WERI-Rb-1 (cell line): Measurements from ENCODE around the gene ANKRD36C.
"Not testable (repeated sequence)": the region's sequence is repeated elsewhere in the genome, so short reads cannot be mapped to it uniquely, and the experiment has no call there.

Experiments
- DNase-seq: peaks from one replicate; pipeline ENCODE4 v3.0.0-alpha.2; 2020
- H3K27ac ChIP-seq: fragments of 250-450 bp; sonication (Bioruptor Pico); 2 replicates; pipeline ENCODE4 v1.5.1; 2020; ENCODE audit warnings: mild to moderate bottlenecking, moderate library complexity
- H3K27me3 ChIP-seq: fragments of 250-450 bp; sonication (Bioruptor Pico); 2 replicates; pipeline ENCODE4 v1.5.1; 2021; ENCODE audit warnings: mild to moderate bottlenecking, low read depth, moderate library complexity; ENCODE audit not compliant: insufficient read depth, severe bottlenecking
- H3K36me3 ChIP-seq: fragments of 250-450 bp; sonication (Bioruptor Pico); 2 replicates; pipeline ENCODE4 v1.5.1; 2020; ENCODE audit warnings: mild to moderate bottlenecking, moderate library complexity
- H3K4me3 ChIP-seq: 2 replicates; pipeline ENCODE4 v1.5.1; 2011; ENCODE audit warnings: low read depth, mild to moderate bottlenecking, control low read depth, low read length
- H3K9me3 ChIP-seq: fragments of 250-450 bp; sonication (Bioruptor Pico); 2 replicates; pipeline ENCODE4 v1.5.1; 2021; ENCODE audit warnings: mild to moderate bottlenecking, moderate library complexity; ENCODE audit not compliant: severe bottlenecking
- CTCF ChIP-seq: IDR thresholded peaks from 2 replicates; pipeline ENCODE4 v1.5.1; 2011; ENCODE audit warnings: low read depth, mild to moderate bottlenecking, control low read depth, inconsistent platforms, low read length

ANKRD36C gene

DNA sequence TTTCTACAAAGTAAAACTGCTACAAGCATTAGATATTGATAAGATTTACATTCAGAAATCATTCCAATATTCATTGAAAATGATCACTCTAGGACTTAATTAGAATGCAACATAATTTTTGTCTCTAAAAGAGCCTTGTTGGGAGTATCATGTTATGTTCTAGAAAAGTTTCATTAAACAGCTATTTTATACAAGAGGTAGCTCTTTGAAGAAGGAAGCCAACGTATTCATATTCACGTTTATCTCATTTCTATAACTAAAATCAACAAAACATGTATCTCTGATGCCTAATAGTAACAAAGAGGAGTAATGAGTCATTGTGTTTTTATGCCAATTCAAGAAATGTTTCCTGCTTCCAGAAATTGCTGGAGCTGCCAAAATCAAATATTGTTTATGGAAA lies 97.2 kb downstream of the ANKRD36C start:
- H3K27ac ChIP-seq, H3K36me3 ChIP-seq, H3K4me3 ChIP-seq, H3K27me3 ChIP-seq, H3K9me3 ChIP-seq, DNase-seq: not testable (repeated sequence)

GRCh38 chr2:95867929-95868328 lies 123.7 kb downstream of the ANKRD36C start:
- not testable (repeated sequence) for H3K4me3 ChIP-seq, H3K27me3 ChIP-seq, H3K36me3 ChIP-seq, DNase-seq, H3K9me3 ChIP-seq, H3K27ac ChIP-seq

DNA sequence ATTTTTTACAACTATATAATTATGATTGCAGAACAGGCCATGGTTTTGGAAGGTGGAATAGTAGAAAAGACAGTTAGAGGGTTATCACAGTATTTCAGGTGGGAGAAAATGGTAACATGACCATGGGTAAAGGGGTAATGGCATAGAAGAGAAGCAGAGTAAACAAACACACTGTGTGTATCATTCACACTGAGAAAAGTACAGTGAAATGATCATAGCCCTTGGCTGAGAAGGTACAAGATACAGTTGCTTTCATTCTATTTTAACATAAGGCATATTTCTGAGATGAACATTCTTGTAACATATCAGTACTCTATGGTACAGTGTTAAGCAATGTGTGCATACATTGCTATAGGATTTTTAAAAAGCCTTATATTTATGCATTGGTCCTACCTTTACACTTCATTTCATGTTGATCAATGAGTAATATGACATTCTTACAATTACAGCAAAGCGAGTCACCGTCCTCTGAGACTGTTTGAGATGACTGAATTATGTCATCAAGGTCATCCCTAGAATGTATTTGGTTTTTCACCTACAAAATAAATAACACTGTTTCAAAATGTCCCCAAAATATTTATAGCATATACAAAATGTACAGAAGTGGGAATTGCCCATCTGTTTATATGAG lies 124.5 kb downstream of the ANKRD36C start:
- H3K9me3 ChIP-seq, H3K4me3 ChIP-seq, DNase-seq, H3K27ac ChIP-seq, H3K36me3 ChIP-seq, H3K27me3 ChIP-seq: not testable (repeated sequence)

- not testable (repeated sequence) for DNase-seq, H3K27ac ChIP-seq, H3K9me3 ChIP-seq, H3K4me3 ChIP-seq, H3K36me3 ChIP-seq, H3K27me3 ChIP-seq
These were observed 129.5 kb downstream of the ANKRD36C start for GRCh38 chr2:95862121-95862520.

- no peaks in the 10 kb centered on the region for H3K9me3 ChIP-seq
- DNase-seq: no peak
- H3K27me3 ChIP-seq: no peaks in the 10 kb centered on the region
- H3K36me3 ChIP-seq: no peaks in the 10 kb centered on the region
- no peak overlapping the region for H3K27ac ChIP-seq
- no peak overlapping the region for H3K4me3 ChIP-seq
- no peak for TF ChIP-seq CTCF
These were observed 155.5 kb downstream of the ANKRD36C start for GRCh38 chr2:95836151-95836550.

- H3K4me3 ChIP-seq, DNase-seq, H3K9me3 ChIP-seq, H3K36me3 ChIP-seq, H3K27me3 ChIP-seq, H3K27ac ChIP-seq: not testable (repeated sequence)
These were observed 157.3 kb downstream of the ANKRD36C start for GRCh38 chr2:95834077-95835013.

GRCh38 chr2:95824218-95824617 lies 167.4 kb downstream of the ANKRD36C start:
- H3K9me3 ChIP-seq: peaks cover 24% of the 10 kb centered on the region
- H3K27me3 ChIP-seq, H3K4me3 ChIP-seq, H3K36me3 ChIP-seq, DNase-seq, H3K27ac ChIP-seq: not testable (repeated sequence)

DNA sequence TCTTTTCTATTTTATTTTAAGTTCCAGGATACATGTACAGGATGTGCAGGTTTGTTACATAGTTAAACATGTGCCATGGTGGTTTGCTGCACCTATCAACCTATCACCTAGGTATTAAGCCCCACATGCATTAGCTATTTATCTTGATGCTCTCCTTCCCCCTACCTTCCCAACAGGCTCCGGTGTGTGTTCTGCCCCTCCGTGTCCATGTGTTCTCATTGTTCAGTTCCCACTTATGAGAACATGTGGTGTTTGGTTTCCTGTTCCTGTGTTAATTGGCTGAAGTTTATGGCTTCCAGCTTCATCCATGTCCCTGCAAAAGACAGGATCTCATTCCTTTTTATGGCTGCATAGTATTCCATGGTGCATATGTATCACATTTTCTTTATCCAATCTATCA lies 174.1 kb downstream of the ANKRD36C start:
- H3K9me3 ChIP-seq: peaks cover 14% of the 10 kb centered on the region

DNA sequence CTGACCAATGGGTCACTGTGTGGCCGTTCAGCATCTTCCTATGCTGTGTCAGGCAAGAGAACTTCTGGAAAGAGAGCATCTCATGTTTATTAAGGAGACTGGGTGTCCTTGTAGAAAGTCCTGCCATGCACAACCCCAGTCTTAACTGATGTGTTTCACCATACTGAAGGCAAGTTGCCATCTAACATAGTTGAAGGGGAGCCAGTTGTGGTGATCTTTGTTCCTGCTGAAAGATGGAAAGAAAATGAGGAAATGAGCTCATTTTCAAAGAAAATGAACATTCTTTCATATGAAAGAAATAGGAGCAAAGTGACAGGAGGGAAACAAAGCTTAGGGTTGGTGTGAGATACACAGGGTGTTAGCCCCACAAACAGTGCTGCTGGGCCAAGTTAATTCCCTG lies 178.3 kb downstream of the ANKRD36C start:
- not testable (repeated sequence) for H3K36me3 ChIP-seq, H3K27me3 ChIP-seq, H3K27ac ChIP-seq, H3K9me3 ChIP-seq, H3K4me3 ChIP-seq, DNase-seq

More for the DNA sequence above, 174.1 kb downstream of the ANKRD36C start:
- DNase-seq, H3K27ac ChIP-seq, H3K4me3 ChIP-seq, H3K27me3 ChIP-seq, H3K36me3 ChIP-seq: not testable (repeated sequence)

DNA sequence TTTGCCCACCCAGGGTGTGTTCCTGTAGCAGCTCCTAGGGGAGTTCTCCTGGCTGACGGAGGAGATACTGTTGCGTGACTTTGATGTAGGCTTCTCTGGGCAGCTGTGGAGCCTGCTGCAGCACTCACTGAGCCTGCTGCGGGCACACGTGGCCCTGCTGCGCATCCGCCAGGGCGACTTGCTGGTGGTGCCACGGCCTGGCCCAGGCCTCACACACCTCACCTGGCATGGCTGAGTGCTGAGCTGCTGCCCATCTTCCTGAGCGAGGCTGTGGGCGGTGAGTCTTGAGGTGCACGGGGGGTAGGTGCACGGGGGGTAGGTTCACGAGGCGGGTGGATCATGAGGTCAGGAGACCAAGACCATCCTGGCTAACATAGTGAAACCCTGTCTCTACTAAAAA lies 191.7 kb downstream of the ANKRD36C start:
- TF ChIP-seq CTCF: no peak
- Histone ChIP-seq H3K9me3 (no peaks in the 10 kb centered on the region), H3K27ac (no peak overlapping the region), H3K27me3 (no peaks in the 10 kb centered on the region), H3K4me3 (no peak overlapping the region), H3K36me3 (no peaks in the 10 kb centered on the region)
- no peak for DNase-seq

DNA sequence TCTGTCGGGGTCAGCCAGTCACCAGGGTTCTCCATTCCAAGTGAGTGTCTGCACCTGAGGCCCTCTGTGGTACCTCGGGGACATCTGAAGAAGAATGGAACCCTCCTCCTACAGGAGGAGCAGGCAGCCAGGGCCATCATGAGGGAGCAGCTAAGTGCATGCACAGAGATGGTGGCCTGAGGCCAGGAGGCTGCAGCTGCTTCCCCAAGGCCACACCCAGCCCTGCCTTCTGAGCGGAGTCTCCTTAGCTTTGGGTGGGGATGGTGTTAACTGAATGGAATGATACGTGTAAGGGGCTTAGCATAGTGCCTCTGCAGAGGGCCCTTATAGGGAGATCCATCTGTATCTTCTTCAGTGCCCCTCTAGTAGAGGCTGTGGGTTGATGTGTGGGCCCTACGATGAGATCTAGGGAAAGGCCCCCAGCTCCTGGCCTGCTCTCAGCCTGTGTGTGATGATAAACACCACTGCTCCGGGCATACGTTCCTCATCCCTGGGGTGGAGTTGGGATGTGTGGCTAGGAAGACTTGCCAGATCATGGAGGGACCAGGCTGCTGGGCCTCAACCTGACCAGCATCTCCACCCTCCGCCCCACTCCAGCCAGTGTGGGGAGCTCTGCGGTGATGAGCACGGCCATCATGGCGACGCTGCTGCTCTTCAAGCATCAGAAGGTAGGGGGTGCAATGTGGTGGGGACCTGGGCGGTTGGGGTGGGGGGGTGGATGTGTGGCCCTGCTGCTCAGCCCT lies 192.3 kb downstream of the ANKRD36C start:
- H3K4me3 ChIP-seq, H3K27ac ChIP-seq, DNase-seq, H3K9me3 ChIP-seq, H3K36me3 ChIP-seq, H3K27me3 ChIP-seq: not testable (repeated sequence)
